ENCODE measurements around the gene TMSB15C. TPM values are rescaled to one million over a fixed set of nuclear protein-coding genes. Genes with fewer than 3 reads are reported as not detected.
"Not testable (repeated sequence)": the region's sequence is repeated elsewhere in the genome, so short reads cannot be mapped to it uniquely, and the experiment has no call there.

The TMSB15C gene
- total RNA-seq, 1 donor from 2014 or later = 2.7 TPM

GRCh38 chrX:104084534-104085277 is 8.7 kb upstream of the TMSB15C start:
- Mint-ChIP-seq H3K4me3 (ENCODE audit: unreplicated experiment) (no peak overlapping the region), H3K9me3 (ENCODE audit: unreplicated experiment) (no peaks in the 10 kb centered on the region), H3K27ac (ENCODE audit: unreplicated experiment) (no peak overlapping the region), H3K27me3 (ENCODE audit: low read depth, unreplicated experiment) (peaks cover 11% of the 10 kb centered on the region), H3K4me1 (ENCODE audit: low read depth, unreplicated experiment) (no peaks in the 10 kb centered on the region), H3K36me3 (ENCODE audit: low read depth, unreplicated experiment) (no peaks in the 10 kb centered on the region)
- H3K9ac ChIP-seq (ENCODE audit: low read length) = no peak overlapping the region
- H3K4me1 ChIP-seq (ENCODE audit: insufficient read depth, low read length) = no peaks in the 10 kb centered on the region
- no peak for FAIRE-seq
- DNase-seq (ENCODE audit: low read depth) = no peak
- no peaks in the 10 kb centered on the region for H3K36me3 ChIP-seq (ENCODE audit: insufficient read depth, low read length)
- no peaks in the 10 kb centered on the region for H3K79me2 ChIP-seq (ENCODE audit: insufficient read depth, low read length)
- no peak overlapping the region for H3K4me3 ChIP-seq (ENCODE audit: insufficient read depth, low read depth, low read length)
- H3K4me2 ChIP-seq (ENCODE audit: low read length) = no peak overlapping the region
- TF ChIP-seq EZH2 (IDR thresholded peaks at IDR 0.05; ENCODE audit: insufficient read depth, low read length) = no peak
- TF ChIP-seq CTCF (IDR thresholded peaks at IDR 0.05; ENCODE audit: insufficient read depth, low read depth, low read length) = no peak
- no peaks in the 10 kb centered on the region for H3K9me3 ChIP-seq (ENCODE audit: insufficient read depth, low read depth, low read length)
- H4K20me1 ChIP-seq (ENCODE audit: insufficient read depth, low read length) = no peaks in the 10 kb centered on the region
- H3K27me3 ChIP-seq (ENCODE audit: insufficient read depth, low read length) = no peaks in the 10 kb centered on the region
- no peak overlapping the region for H3K27ac ChIP-seq (ENCODE audit: low read depth, low read length)
- no peak overlapping the region for H2AFZ ChIP-seq (ENCODE audit: low read depth, low read length)

- no peak overlapping the region for H3K9ac ChIP-seq (ENCODE audit: low read length)
- no peak overlapping the region for H3K4me2 ChIP-seq (ENCODE audit: low read length)
- Mint-ChIP-seq H3K36me3 (ENCODE audit: low read depth, unreplicated experiment) (no peaks in the 10 kb centered on the region), H3K27me3 (ENCODE audit: low read depth, unreplicated experiment) (peaks cover 11% of the 10 kb centered on the region), H3K9me3 (ENCODE audit: unreplicated experiment) (no peaks in the 10 kb centered on the region), H3K4me1 (ENCODE audit: low read depth, unreplicated experiment) (no peaks in the 10 kb centered on the region), H3K27ac (ENCODE audit: unreplicated experiment) (no peak overlapping the region), H3K4me3 (ENCODE audit: unreplicated experiment) (no peak overlapping the region)
- H3K27ac ChIP-seq (ENCODE audit: low read depth, low read length) = no peak overlapping the region
- no peak for TF ChIP-seq CTCF (IDR thresholded peaks at IDR 0.05; ENCODE audit: insufficient read depth, low read depth, low read length)
- no peak for TF ChIP-seq EZH2 (IDR thresholded peaks at IDR 0.05; ENCODE audit: insufficient read depth, low read length)
- H4K20me1 ChIP-seq (ENCODE audit: insufficient read depth, low read length) = no peaks in the 10 kb centered on the region
- no peak for DNase-seq (ENCODE audit: low read depth)
- no peak overlapping the region for H2AFZ ChIP-seq (ENCODE audit: low read depth, low read length)
- H3K36me3 ChIP-seq (ENCODE audit: insufficient read depth, low read length) = no peaks in the 10 kb centered on the region
- no peak for FAIRE-seq
- H3K79me2 ChIP-seq (ENCODE audit: insufficient read depth, low read length) = no peaks in the 10 kb centered on the region
- H3K27me3 ChIP-seq (ENCODE audit: insufficient read depth, low read length) = no peaks in the 10 kb centered on the region
- no peaks in the 10 kb centered on the region for H3K4me1 ChIP-seq (ENCODE audit: insufficient read depth, low read length)
- H3K9me3 ChIP-seq (ENCODE audit: insufficient read depth, low read depth, low read length) = no peaks in the 10 kb centered on the region
- H3K4me3 ChIP-seq (ENCODE audit: insufficient read depth, low read depth, low read length) = no peak overlapping the region
These were observed 8.0 kb upstream of the TMSB15C start for GRCh38 chrX:104084063-104084462.

GRCh38 chrX:104077854-104078253 is 1.8 kb upstream of the TMSB15C start:
- not testable (repeated sequence) for H3K27me3 ChIP-seq (ENCODE audit: insufficient read depth, low read length); H3K27ac Mint-ChIP-seq (ENCODE audit: unreplicated experiment); H4K20me1 ChIP-seq (ENCODE audit: insufficient read depth, low read length); H3K9ac ChIP-seq (ENCODE audit: low read length); H3K79me2 ChIP-seq (ENCODE audit: insufficient read depth, low read length); H3K4me1 Mint-ChIP-seq (ENCODE audit: low read depth, unreplicated experiment); H3K9me3 ChIP-seq (ENCODE audit: insufficient read depth, low read depth, low read length); H3K4me3 ChIP-seq (ENCODE audit: insufficient read depth, low read depth, low read length); H3K36me3 ChIP-seq (ENCODE audit: insufficient read depth, low read length); H3K4me2 ChIP-seq (ENCODE audit: low read length); H3K27ac ChIP-seq (ENCODE audit: low read depth, low read length); DNase-seq (ENCODE audit: low read depth); H3K9me3 Mint-ChIP-seq (ENCODE audit: unreplicated experiment); H3K4me3 Mint-ChIP-seq (ENCODE audit: unreplicated experiment); H3K4me1 ChIP-seq (ENCODE audit: insufficient read depth, low read length); H3K27me3 Mint-ChIP-seq (ENCODE audit: low read depth, unreplicated experiment); FAIRE-seq; H2AFZ ChIP-seq (ENCODE audit: low read depth, low read length); H3K36me3 Mint-ChIP-seq (ENCODE audit: low read depth, unreplicated experiment)

- H3K9me3 Mint-ChIP-seq (ENCODE audit: unreplicated experiment); H2AFZ ChIP-seq (ENCODE audit: low read depth, low read length); H3K4me2 ChIP-seq (ENCODE audit: low read length); H3K4me3 ChIP-seq (ENCODE audit: insufficient read depth, low read depth, low read length); H3K4me1 ChIP-seq (ENCODE audit: insufficient read depth, low read length); H3K9me3 ChIP-seq (ENCODE audit: insufficient read depth, low read depth, low read length); H3K27ac ChIP-seq (ENCODE audit: low read depth, low read length); H3K4me3 Mint-ChIP-seq (ENCODE audit: unreplicated experiment); H3K27me3 ChIP-seq (ENCODE audit: insufficient read depth, low read length); DNase-seq (ENCODE audit: low read depth); H3K79me2 ChIP-seq (ENCODE audit: insufficient read depth, low read length); H3K27ac Mint-ChIP-seq (ENCODE audit: unreplicated experiment); H4K20me1 ChIP-seq (ENCODE audit: insufficient read depth, low read length); H3K36me3 Mint-ChIP-seq (ENCODE audit: low read depth, unreplicated experiment); FAIRE-seq; H3K27me3 Mint-ChIP-seq (ENCODE audit: low read depth, unreplicated experiment); H3K4me1 Mint-ChIP-seq (ENCODE audit: low read depth, unreplicated experiment); H3K9ac ChIP-seq (ENCODE audit: low read length); H3K36me3 ChIP-seq (ENCODE audit: insufficient read depth, low read length): not testable (repeated sequence)
These were observed 13.4 kb downstream of the TMSB15C start for GRCh38 chrX:104062636-104063035.

GRCh38 chrX:104054956-104055355 is 21.1 kb downstream of the TMSB15C start:
- not testable (repeated sequence) for H2AFZ ChIP-seq (ENCODE audit: low read depth, low read length); H3K4me3 Mint-ChIP-seq (ENCODE audit: unreplicated experiment); H3K27ac ChIP-seq (ENCODE audit: low read depth, low read length); H3K27me3 ChIP-seq (ENCODE audit: insufficient read depth, low read length); H4K20me1 ChIP-seq (ENCODE audit: insufficient read depth, low read length); H3K9me3 Mint-ChIP-seq (ENCODE audit: unreplicated experiment); H3K4me3 ChIP-seq (ENCODE audit: insufficient read depth, low read depth, low read length); H3K27ac Mint-ChIP-seq (ENCODE audit: unreplicated experiment); H3K4me1 Mint-ChIP-seq (ENCODE audit: low read depth, unreplicated experiment); H3K79me2 ChIP-seq (ENCODE audit: insufficient read depth, low read length); H3K4me1 ChIP-seq (ENCODE audit: insufficient read depth, low read length); H3K9ac ChIP-seq (ENCODE audit: low read length); H3K36me3 Mint-ChIP-seq (ENCODE audit: low read depth, unreplicated experiment); H3K27me3 Mint-ChIP-seq (ENCODE audit: low read depth, unreplicated experiment); H3K36me3 ChIP-seq (ENCODE audit: insufficient read depth, low read length); H3K4me2 ChIP-seq (ENCODE audit: low read length); H3K9me3 ChIP-seq (ENCODE audit: insufficient read depth, low read depth, low read length); FAIRE-seq; DNase-seq (ENCODE audit: low read depth)

Data from astrocyte (in vitro differentiated cells and primary cell).